SJCRH30 (cell line): ENCODE measurements around the gene LCMT2. TPM values are rescaled to one million over a fixed set of nuclear protein-coding genes. Genes with fewer than 3 reads are reported as not detected.

Source experiments
- total RNA-seq: library from RNA; depleted of rRNA; stranded (reverse); fragments of >200 nt; shearing (Covaris generic); gene quantifications from 2 replicates; pipeline ENCODE4 v1.2.3, GENCODE V29; 2014; rRNA removed

LCMT2 gene
- total RNA-seq, 1 experiment from 2014 or later: 18.5 TPM

Other genes starting within 250 kb of the LCMT2 start
- gene UBR1, start 224.5 kb downstream of the LCMT2 start, total RNA-seq: 25.1 and 27.5 TPM in 2 replicates
- gene TMEM62, start 197.0 kb downstream of the LCMT2 start, total RNA-seq: 3.0 and 3.1 TPM in 2 replicates
- 25.6 and 30.6 TPM in 2 replicates for gene CCNDBP1, start 145.2 kb downstream of the LCMT2 start, total RNA-seq
- not detected in 2 replicates for gene EPB42, start 109.6 kb downstream of the LCMT2 start, total RNA-seq
- not detected in 2 replicates for gene TGM5, start 63.6 kb downstream of the LCMT2 start, total RNA-seq
- not detected in 2 replicates for gene TGM7, start 28.3 kb downstream of the LCMT2 start, total RNA-seq
- gene ZSCAN29, start 40.5 kb upstream of the LCMT2 start, total RNA-seq: 27.8 and 30.8 TPM in 2 replicates
- 16.2 and 20.3 TPM in 2 replicates for gene TUBGCP4, start 40.5 kb upstream of the LCMT2 start, total RNA-seq
- gene TP53BP1, start 162.6 kb upstream of the LCMT2 start, total RNA-seq: 44.1 and 44.6 TPM in 2 replicates
- 10.1 and 10.3 TPM in 2 replicates for gene MAP1A, start 187.0 kb upstream of the LCMT2 start, total RNA-seq